HL-60/S4 (cell line): Measurements from ENCODE around the gene MFF.

Experiments used
- in situ Hi-C: fragments of 300-500 bp; cut with MboI; formaldehyde crosslinking; loops from 2 replicates; pipeline ENCODE4 v1.14.3; 2022; ENCODE audit warnings: low sequenced_read_pairs

Gene MFF

DNA sequence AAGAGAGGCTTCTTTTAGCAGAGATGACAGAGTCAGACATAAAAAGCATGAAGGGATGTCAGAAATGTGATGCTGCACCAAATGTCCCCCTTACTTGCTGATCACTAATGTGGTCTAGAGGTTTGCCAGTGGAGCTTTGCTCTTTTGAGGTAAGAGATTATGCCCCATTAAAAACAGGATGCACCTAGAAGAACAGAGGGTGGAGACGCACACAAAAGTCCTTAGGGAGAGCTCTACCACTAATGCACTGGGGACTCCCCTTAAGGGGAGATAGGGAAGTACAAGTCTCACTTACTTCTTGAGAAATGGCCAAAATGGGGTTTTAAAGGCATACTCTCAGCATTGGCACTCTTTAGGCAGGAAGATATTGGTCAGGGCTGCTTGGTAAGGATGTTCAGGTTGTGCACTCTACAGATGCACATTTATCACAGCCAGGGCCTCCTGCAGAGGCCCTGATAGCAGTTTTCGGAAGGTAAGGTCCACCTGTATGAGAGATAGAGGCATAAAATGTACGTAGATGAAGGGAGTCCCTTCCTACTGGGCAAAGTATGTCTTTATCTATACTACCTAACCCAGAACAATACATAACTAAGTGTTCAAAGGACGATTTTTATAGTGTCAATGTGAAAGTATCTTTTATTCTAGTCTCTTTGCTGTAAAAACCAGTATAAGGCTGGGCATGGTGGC lies 79.7 kb downstream of the MFF start:
- in situ Hi-C loops = no loop called here

DNA sequence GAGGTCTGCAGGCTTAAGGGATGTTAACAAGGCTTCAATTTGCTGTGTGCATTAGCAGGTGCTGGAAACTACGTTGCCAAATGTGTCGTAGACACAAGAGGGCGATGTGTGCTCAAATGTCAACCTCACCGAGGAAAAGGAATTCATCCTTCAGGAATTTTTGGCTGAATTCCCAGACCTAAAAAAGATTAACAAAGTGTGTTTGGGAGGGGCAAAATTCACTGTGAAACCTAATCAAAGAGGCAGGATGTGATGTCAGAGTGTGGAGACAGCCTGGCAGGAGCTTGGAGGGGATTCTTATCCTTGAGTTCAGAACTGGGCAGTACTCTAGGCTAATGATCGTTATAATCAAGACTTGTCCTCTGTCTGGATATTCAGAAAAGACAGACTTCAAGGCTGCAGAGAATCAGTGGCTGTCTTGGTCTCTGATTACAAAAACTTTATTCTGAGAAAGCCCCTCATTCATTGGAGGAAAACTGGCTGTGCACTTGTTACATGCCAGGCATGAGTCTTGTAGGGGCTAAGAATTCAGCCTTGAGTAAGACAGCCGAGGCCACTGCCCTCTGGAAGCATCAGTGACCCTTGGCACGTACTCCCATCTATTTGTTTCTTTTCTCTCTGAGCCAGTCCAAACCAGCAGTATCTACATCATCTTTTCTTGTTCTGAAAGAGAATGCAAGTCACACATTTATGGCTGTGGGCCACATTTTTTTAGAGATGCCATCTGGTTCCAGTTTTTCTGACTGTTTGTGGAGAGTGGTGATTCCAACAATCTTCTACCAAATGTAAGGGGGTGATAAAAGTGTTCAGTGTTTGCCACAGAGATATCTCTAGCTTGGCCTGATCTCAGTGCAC lies 81.4 kb downstream of the MFF start:
- in situ Hi-C loops = no loop called here
